IMR-90 (cell line): ENCODE results near the gene ITGA5. TPM values are rescaled to one million over a fixed set of nuclear protein-coding genes. Genes with fewer than 3 reads are reported as not detected.

Experiments used
- ATAC-seq: fragments of 200-7000 bp; cut with Tn5 transposase; 2 replicates; pipeline ENCODE4 v1.9.1; 2020; ENCODE audit warnings: low read depth, mild to moderate bottlenecking, moderate library complexity
- BruUV-seq: library from RNA; stranded (reverse); fragments of 400-500 nt; replicated peaks from 2 replicates; lab custom pipeline; 2021; lab: Mats Ljungman, UMichigan
- CTCF ChIA-PET: fragments of 300-600 bp; formaldehyde crosslinking; extraction: SDS; loops from one replicate; lab custom pipeline; 2021; ENCODE audit warnings: antibody characterized with exemption; lab: Yijun Ruan, JAX
- POLR2A ChIA-PET: fragments of 300-600 bp; sonication (Branson Sonifier 250); formaldehyde crosslinking; loops from one replicate; lab custom pipeline; 2022; ENCODE audit warnings: antibody characterized with exemption; ENCODE audit not compliant: unreplicated experiment; lab: Charles Lee
- DNase-seq: peaks from one replicate; pipeline ENCODE4 v3.0.0; 2013
- H2AFZ ChIP-seq: replicated peaks from 2 replicates; pipeline ENCODE3; 2013; ENCODE audit warnings: low read length, mild to moderate bottlenecking; ENCODE audit not compliant: poor library complexity
- H2AK5ac ChIP-seq: 2 replicates; pipeline ENCODE4 v1.6.1; 2013; ENCODE audit warnings: low read depth, low read length, inconsistent platforms
- H2AK9ac ChIP-seq: replicated peaks from 2 replicates; pipeline ENCODE3; 2013; ENCODE audit warnings: mild to moderate bottlenecking, low read depth, low read length, moderate library complexity; ENCODE audit not compliant: poor library complexity
- H2BK120ac ChIP-seq: 2 replicates; pipeline ENCODE4 v1.6.1; 2013; ENCODE audit warnings: low read depth, low read length, inconsistent platforms
- H2BK15ac ChIP-seq: 3 replicates; pipeline ENCODE4 v1.6.1; 2013; ENCODE audit warnings: low read depth, low read length, inconsistent platforms
- H2BK20ac ChIP-seq: 2 replicates; pipeline ENCODE4 v1.6.1; 2013; ENCODE audit warnings: low read depth, mild to moderate bottlenecking, inconsistent platforms, low read length, moderate library complexity
- H2BK5ac ChIP-seq: 2 replicates; pipeline ENCODE4 v1.6.1; 2013; ENCODE audit warnings: mild to moderate bottlenecking, low read depth, low read length, inconsistent platforms; ENCODE audit not compliant: poor library complexity, severe bottlenecking
- H3K14ac ChIP-seq: replicated peaks from 2 replicates; pipeline ENCODE4 v1.6.1; 2013; ENCODE audit warnings: low read depth, low read length, inconsistent platforms
- H3K18ac ChIP-seq: 2 replicates; pipeline ENCODE4 v1.6.1; 2013; ENCODE audit warnings: low read depth, low read length, control low read depth
- H3K23ac ChIP-seq: 2 replicates; pipeline ENCODE4 v1.6.1; 2013; ENCODE audit warnings: low read depth, low read length, inconsistent platforms
- H3K27ac ChIP-seq: 2 replicates; pipeline ENCODE4 v1.5.1; 2013; ENCODE audit warnings: mild to moderate bottlenecking, control low read depth, low read length; ENCODE audit not compliant: insufficient read depth
- H3K27me3 ChIP-seq: 2 replicates; pipeline ENCODE4 v1.6.1; 2013; ENCODE audit warnings: low read length; ENCODE audit not compliant: control insufficient read depth, insufficient read depth
- H3K36me3 ChIP-seq: 2 replicates; pipeline ENCODE4 v1.6.1; 2013; ENCODE audit warnings: low read length, mixed read lengths; ENCODE audit not compliant: control insufficient read depth, insufficient read depth
- H3K4ac ChIP-seq: 2 replicates; pipeline ENCODE4 v1.6.1; 2013; ENCODE audit warnings: low read depth, low read length, inconsistent platforms
- H3K4me1 ChIP-seq: 2 replicates; pipeline ENCODE4 v1.6.1; 2013; ENCODE audit warnings: low read length, mixed read lengths; ENCODE audit not compliant: control insufficient read depth, insufficient read depth
- H3K4me2 ChIP-seq: 2 replicates; pipeline ENCODE4 v1.6.1; 2013; ENCODE audit warnings: low read depth, mild to moderate bottlenecking, control low read depth, low read length, moderate library complexity
- H3K4me3 ChIP-seq: 2 replicates; pipeline ENCODE4 v1.5.1; 2013; ENCODE audit warnings: low read depth, mild to moderate bottlenecking, control low read depth, low read length, moderate library complexity; ENCODE audit not compliant: insufficient read depth
- H3K56ac ChIP-seq: 2 replicates; pipeline ENCODE4 v1.6.1; 2013; ENCODE audit warnings: low read length, inconsistent platforms; ENCODE audit not compliant: insufficient read depth; ENCODE audit errors: extremely low read depth
- H3K79me1 ChIP-seq, 2 experiments: 2 replicates each; pipeline ENCODE4 v1.6.1; 2013; ENCODE audit warnings: low read length in 2 of 2, inconsistent platforms in 1 of 2, low read depth in 1 of 2
- H3K9ac ChIP-seq: 2 replicates; pipeline ENCODE4 v1.6.1; 2013; ENCODE audit warnings: low read depth, low read length, control low read depth
- H3K9me1 ChIP-seq: 2 replicates; pipeline ENCODE4 v1.6.1; 2013; ENCODE audit warnings: low read length, inconsistent platforms; ENCODE audit not compliant: insufficient read depth
- H3K9me3 ChIP-seq: 2 replicates; pipeline ENCODE4 v1.6.1; 2013; ENCODE audit warnings: low read length; ENCODE audit not compliant: control insufficient read depth, insufficient read depth
- H4K20me1 ChIP-seq: 2 replicates; pipeline ENCODE4 v1.6.1; 2013; ENCODE audit warnings: low read length, inconsistent platforms; ENCODE audit not compliant: insufficient read depth
- H4K5ac ChIP-seq: 2 replicates; pipeline ENCODE4 v1.6.1; 2013; ENCODE audit warnings: mild to moderate bottlenecking, low read depth, low read length, control low read depth
- H4K8ac ChIP-seq, 2 experiments: 2 replicates each; pipeline ENCODE4 v1.6.1; 2013; ENCODE audit warnings: low read depth in 2 of 2, low read length in 2 of 2, control low read depth in 1 of 2, inconsistent platforms in 1 of 2
- H4K91ac ChIP-seq: 2 replicates; pipeline ENCODE4 v1.6.1; 2013; ENCODE audit warnings: low read depth, low read length, inconsistent platforms; ENCODE audit not compliant: insufficient read depth
- BHLHE40 ChIP-seq: fragments of 150-350 bp; IDR thresholded peaks from 2 replicates; pipeline ENCODE4 v1.6.1; 2016; ENCODE audit warnings: mild to moderate bottlenecking, low read depth, low read length
- CEBPB ChIP-seq: IDR thresholded peaks from 2 replicates; pipeline ENCODE4 v1.6.1; 2012; ENCODE audit warnings: low read depth, low read length, improper control_type of control experiment
- CHD1 ChIP-seq: IDR thresholded peaks from 2 replicates; pipeline ENCODE4 v1.6.1; 2012; ENCODE audit warnings: low read depth, low read length, improper control_type of control experiment
- FOS ChIP-seq: fragments of 150-350 bp; IDR thresholded peaks from 2 replicates; pipeline ENCODE4 v1.6.1; 2016; ENCODE audit warnings: low read depth, low read length
- MAFK ChIP-seq: IDR thresholded peaks from 2 replicates; pipeline ENCODE4 v1.6.1; 2012; ENCODE audit warnings: low read depth, low read length, improper control_type of control experiment
- MAZ ChIP-seq: IDR thresholded peaks from 2 replicates; pipeline ENCODE4 v1.6.1; 2012; ENCODE audit warnings: low read depth, mild to moderate bottlenecking, low read length, improper control_type of control experiment, moderate library complexity, borderline replicate concordance
- MXI1 ChIP-seq: IDR thresholded peaks from 2 replicates; pipeline ENCODE4 v1.6.1; 2012; ENCODE audit warnings: low read depth, mild to moderate bottlenecking, low read length, moderate library complexity, borderline replicate concordance
- NFE2L2 ChIP-seq: fragments of 150-350 bp; IDR thresholded peaks from 2 replicates; pipeline ENCODE4 v1.6.1; 2016; ENCODE audit warnings: low read depth, mild to moderate bottlenecking, low read length
- POLR2A ChIP-seq: IDR thresholded peaks from 2 replicates; pipeline ENCODE4 v1.6.1; 2012; ENCODE audit warnings: mild to moderate bottlenecking, low read depth, low read length
- RAD21 ChIP-seq: IDR thresholded peaks from 2 replicates; pipeline ENCODE4 v1.6.1; 2012; ENCODE audit warnings: low read length, improper control_type of control experiment
- RCOR1 ChIP-seq: IDR thresholded peaks from 2 replicates; pipeline ENCODE4 v1.6.1; 2012; ENCODE audit warnings: mild to moderate bottlenecking, low read length, improper control_type of control experiment; ENCODE audit not compliant: insufficient replicate concordance
- RFX5 ChIP-seq: IDR thresholded peaks from 2 replicates; pipeline ENCODE4 v1.8.0; 2012; ENCODE audit warnings: low read depth, mild to moderate bottlenecking, low read length, moderate library complexity
- SMC3 ChIP-seq: fragments of 150-350 bp; IDR thresholded peaks from 2 replicates; pipeline ENCODE4 v1.6.1; 2016; ENCODE audit warnings: low read depth, mild to moderate bottlenecking, antibody characterized with exemption, low read length, moderate library complexity
- WGBS, 2 experiments: methylation state at CpG; one replicate each; pipeline versions ENCODE4 v1.1.5 to v1.1.7; 2013; ENCODE audit warnings: missing lambda C conversion rate in 2 of 2; ENCODE audit not compliant: insufficient read length in 1 of 2; ENCODE audit errors: extremely low coverage in 2 of 2; 5-methylcytosine and 5-hydroxymethylcytosine counted together
- dilution Hi-C: fragments of 300-500 bp; cut with HindIII; formaldehyde crosslinking; loops from one replicate; pipeline ENCODE4 v1.14.3; 2018; ENCODE audit warnings: low sequenced_read_pairs; ENCODE audit not compliant: unreplicated experiment
- in situ Hi-C: fragments of 300-500 bp; cut with MboI; formaldehyde crosslinking; loops from 3 replicates; pipeline ENCODE4 v1.14.3; 2019; ENCODE audit warnings: low sequenced_read_pairs, inconsistent platforms, mixed read lengths
- intact Hi-C: fragments of 100-400 bp; cut with micrococcal nuclease; formaldehyde crosslinking; loops from 2 replicates; pipeline ENCODE4 v1.10.0; 2022
- polyA plus RNA-seq, 3 experiments: library from polyadenylated mRNA; depleted of rRNA; stranded (reverse); fragments of >200 nt; gene quantifications; 2 replicates each; pipeline ENCODE4 v1.2.3, GENCODE V29; 2012; ENCODE audit warnings: low replicate concordance in 1 of 3
- total RNA-seq: library from RNA; depleted of rRNA; stranded (reverse); fragments of >200 nt; gene quantifications from 2 replicates; pipeline ENCODE4 v1.2.3, GENCODE V29; 2012
- TF ChIP-seq, protein P1 (sequence below): fragments of 150-350 bp; IDR thresholded peaks from 2 replicates; pipeline ENCODE4 v1.6.1; 2017; ENCODE audit warnings: mild to moderate bottlenecking, antibody characterized with exemption, low read length, low read depth
- TF ChIP-seq, protein P2 (sequence below): fragments of 150-350 bp; IDR thresholded peaks from 2 replicates; pipeline ENCODE4 v1.6.1; 2016; ENCODE audit warnings: low read depth, mild to moderate bottlenecking, low read length, moderate library complexity, borderline replicate concordance
- TF ChIP-seq, protein P3 (sequence below): conservative IDR thresholded peaks from 2 replicates; pipeline ENCODE4 v1.5.1; 2012; ENCODE audit warnings: mild to moderate bottlenecking, low read depth, low read length, improper control_type of control experiment

The ITGA5 gene
- total and polyA plus RNA-seq, 2 of the 4 experiments (the other 2 are of a cell fraction) = 159 to 259 TPM

DNA sequence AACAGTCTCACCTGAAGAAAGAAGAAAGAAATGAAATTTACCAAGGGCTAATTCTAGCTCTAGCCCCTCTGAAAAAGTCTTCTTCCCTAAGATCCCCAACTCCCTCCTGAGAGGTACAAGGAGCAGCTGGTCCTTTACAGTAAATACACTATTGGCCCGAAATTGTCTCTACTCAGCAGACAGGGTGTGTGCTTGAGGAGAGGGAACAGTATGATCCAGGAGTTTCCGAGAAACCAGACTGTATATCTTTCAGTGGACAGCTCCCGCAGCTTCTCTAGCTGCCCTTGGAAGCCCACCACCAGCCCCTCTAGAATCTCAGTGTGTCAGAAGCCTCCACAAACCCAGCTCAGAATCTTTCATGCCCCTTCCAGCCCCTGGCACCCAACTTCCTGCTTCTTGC, 62.8 kb downstream of the ITGA5 start:
- Histone ChIP-seq H4K91ac (no peak overlapping the region), H2AK5ac (no peak overlapping the region), H3K36me3 (peaks cover 3% of the 10 kb centered on the region), H2AFZ (no peak overlapping the region), H3K14ac (no peak overlapping the region), H2BK15ac (no peak overlapping the region), H3K4ac (no peak overlapping the region), H4K8ac (no peak overlapping the region; a peak in 1 of 4 replicates), H3K9ac (no peak overlapping the region), H3K9me1 (peaks cover 23% of the 10 kb centered on the region; the same call in 1 of the 2 replicates), H2BK120ac (no peak overlapping the region), H2BK5ac (no peak overlapping the region), H3K9me3 (no peaks in the 10 kb centered on the region), H3K56ac (no peak overlapping the region), H2BK20ac (no peak overlapping the region), H3K4me2 (no peak overlapping the region), H3K18ac (no peak overlapping the region), H3K23ac (no peak overlapping the region), H3K4me1 (peaks cover 37% of the 10 kb centered on the region), H2AK9ac (peak overlapping the region; percentile 11), H4K20me1 (no peaks in the 10 kb centered on the region), H3K27ac (no peak overlapping the region), H3K4me3 (no peak overlapping the region), H4K5ac (no peak overlapping the region), H3K79me1 (peaks cover 0 to 24% of the 10 kb centered on the region in 2 experiments; a peak in 2 of 4 replicates), H3K27me3 (no peaks in the 10 kb centered on the region)
- no peak for ATAC-seq
- in situ Hi-C loops = no loop called here
- dilution Hi-C loops = no loop called here
- ChIA-PET CTCF (interaction anchor here (1.5 kb wide), 1 partner anchor 15 kb away, joined by 3 read pairs; no protein-coding TSS in a partner anchor), POLR2A (interaction anchor here (0.6 kb wide), 1 partner anchor 55 kb away, joined by 6 read pairs; no protein-coding TSS in a partner anchor)
- no CpG with 5 or more reads among the region's 3 CpGs for WGBS, 2 experiments
- DNase-seq = no peak
- intact Hi-C loops = no loop called here
- TF ChIP-seq POLR2A = no peak
- TF ChIP-seq RAD21 = no peak
- TF ChIP-seq RFX5 = no peak
- TF ChIP-seq MAZ = no peak
- TF ChIP-seq, protein P1, sequence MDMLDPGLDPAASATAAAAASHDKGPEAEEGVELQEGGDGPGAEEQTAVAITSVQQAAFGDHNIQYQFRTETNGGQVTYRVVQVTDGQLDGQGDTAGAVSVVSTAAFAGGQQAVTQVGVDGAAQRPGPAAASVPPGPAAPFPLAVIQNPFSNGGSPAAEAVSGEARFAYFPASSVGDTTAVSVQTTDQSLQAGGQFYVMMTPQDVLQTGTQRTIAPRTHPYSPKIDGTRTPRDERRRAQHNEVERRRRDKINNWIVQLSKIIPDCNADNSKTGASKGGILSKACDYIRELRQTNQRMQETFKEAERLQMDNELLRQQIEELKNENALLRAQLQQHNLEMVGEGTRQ = no peak
- TF ChIP-seq, protein P2, sequence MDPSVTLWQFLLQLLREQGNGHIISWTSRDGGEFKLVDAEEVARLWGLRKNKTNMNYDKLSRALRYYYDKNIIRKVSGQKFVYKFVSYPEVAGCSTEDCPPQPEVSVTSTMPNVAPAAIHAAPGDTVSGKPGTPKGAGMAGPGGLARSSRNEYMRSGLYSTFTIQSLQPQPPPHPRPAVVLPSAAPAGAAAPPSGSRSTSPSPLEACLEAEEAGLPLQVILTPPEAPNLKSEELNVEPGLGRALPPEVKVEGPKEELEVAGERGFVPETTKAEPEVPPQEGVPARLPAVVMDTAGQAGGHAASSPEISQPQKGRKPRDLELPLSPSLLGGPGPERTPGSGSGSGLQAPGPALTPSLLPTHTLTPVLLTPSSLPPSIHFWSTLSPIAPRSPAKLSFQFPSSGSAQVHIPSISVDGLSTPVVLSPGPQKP = no peak
- no peak for TF ChIP-seq CEBPB
- TF ChIP-seq NFE2L2 = no peak
- TF ChIP-seq CHD1 = no peak
- no peak for TF ChIP-seq SMC3
- no peak for TF ChIP-seq FOS
- no peak for TF ChIP-seq MAFK
- no peak for TF ChIP-seq RCOR1
- no peak for TF ChIP-seq BHLHE40
- TF ChIP-seq, protein P3, sequence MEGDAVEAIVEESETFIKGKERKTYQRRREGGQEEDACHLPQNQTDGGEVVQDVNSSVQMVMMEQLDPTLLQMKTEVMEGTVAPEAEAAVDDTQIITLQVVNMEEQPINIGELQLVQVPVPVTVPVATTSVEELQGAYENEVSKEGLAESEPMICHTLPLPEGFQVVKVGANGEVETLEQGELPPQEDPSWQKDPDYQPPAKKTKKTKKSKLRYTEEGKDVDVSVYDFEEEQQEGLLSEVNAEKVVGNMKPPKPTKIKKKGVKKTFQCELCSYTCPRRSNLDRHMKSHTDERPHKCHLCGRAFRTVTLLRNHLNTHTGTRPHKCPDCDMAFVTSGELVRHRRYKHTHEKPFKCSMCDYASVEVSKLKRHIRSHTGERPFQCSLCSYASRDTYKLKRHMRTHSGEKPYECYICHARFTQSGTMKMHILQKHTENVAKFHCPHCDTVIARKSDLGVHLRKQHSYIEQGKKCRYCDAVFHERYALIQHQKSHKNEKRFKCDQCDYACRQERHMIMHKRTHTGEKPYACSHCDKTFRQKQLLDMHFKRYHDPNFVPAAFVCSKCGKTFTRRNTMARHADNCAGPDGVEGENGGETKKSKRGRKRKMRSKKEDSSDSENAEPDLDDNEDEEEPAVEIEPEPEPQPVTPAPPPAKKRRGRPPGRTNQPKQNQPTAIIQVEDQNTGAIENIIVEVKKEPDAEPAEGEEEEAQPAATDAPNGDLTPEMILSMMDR = no peak
- no peak for TF ChIP-seq MXI1
- no TSS peak for BruUV-seq
